ENCODE results near the gene NDFIP1. TPM values are rescaled to one million over a fixed set of nuclear protein-coding genes. Genes with fewer than 3 reads are reported as not detected.

The NDFIP1 gene
- total RNA-seq, 1 experiment from 2014 or later = 37.8 TPM

DNA sequence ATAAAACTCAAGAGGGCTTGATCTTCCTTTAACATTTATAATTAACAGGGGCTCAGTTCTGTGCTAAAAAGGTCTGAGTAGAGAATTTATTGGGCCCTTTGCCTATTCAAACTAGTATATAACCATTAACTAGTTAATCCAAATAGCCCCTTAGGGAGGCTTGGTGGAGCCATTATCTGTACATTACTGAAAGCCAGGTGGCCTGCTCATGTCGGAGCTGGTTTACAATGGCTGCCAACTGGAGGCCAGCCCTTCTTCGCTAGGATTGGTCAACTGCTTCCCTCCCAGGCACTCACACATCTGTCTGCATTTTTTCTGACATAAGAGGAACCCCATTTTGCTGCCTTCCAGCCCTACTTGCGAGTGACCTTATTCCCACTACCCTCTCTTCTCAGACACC, 30.4 kb upstream of the NDFIP1 start:
- DNase-seq (ENCODE audit: low read depth, low spot score) = no peak
- Histone ChIP-seq H3K9me2 (ENCODE audit: insufficient read depth) (no peaks in the 10 kb centered on the region), H3K9me3 (ENCODE audit: control insufficient read depth in 1 of 2, insufficient read depth in 1 of 2, low read depth in 1 of 2, low read length in 2 of 2) (no peaks in the 10 kb centered on the region), H3K9ac (ENCODE audit: low read length) (no peak overlapping the region), H3K4me2 (ENCODE audit: low read length) (no peak overlapping the region), H3K4me3 (replicated peaks in 1 of 2; ENCODE audit: low read depth in 1 of 2, low read length in 2 of 2) (no peak overlapping the region), H3K4me1 (ENCODE audit: control insufficient read depth in 1 of 2, insufficient read depth in 2 of 2, low read length in 2 of 2) (no peaks in the 10 kb centered on the region), H4K20me1 (ENCODE audit: insufficient read depth) (no peaks in the 10 kb centered on the region), H3K27me3 (ENCODE audit: insufficient read depth, low read length) (no peaks in the 10 kb centered on the region), H3K79me2 (ENCODE audit: insufficient read depth, low read length) (no peaks in the 10 kb centered on the region), H2AFZ (ENCODE audit: low read depth, low read length, poor library complexity, severe bottlenecking) (no peak overlapping the region), H3K36me3 (ENCODE audit: control insufficient read depth in 1 of 2, insufficient read depth in 2 of 2, low read length in 2 of 2) (no peaks in the 10 kb centered on the region), H3K27ac (ENCODE audit: low read depth, low read length) (no peak overlapping the region)
- intact Hi-C loops (cut with micrococcal nuclease) = no loop called here
- TF ChIP-seq SRF (IDR thresholded peaks at IDR 0.05; ENCODE audit: low read depth) (no peak), POLR2AphosphoS5 (IDR thresholded peaks at IDR 0.05; ENCODE audit: low read depth, low read length) (no peak), CEBPB (IDR thresholded peaks at IDR 0.05; ENCODE audit: low read depth) (no peak), EZH2 (IDR thresholded peaks at IDR 0.05) (no peak), FOSL1 (IDR thresholded peaks at IDR 0.05; ENCODE audit: low read depth) (no peak), ZNF274 (IDR thresholded peaks at IDR 0.05; ENCODE audit: low read depth, low read length) (no peak), SP1 (IDR thresholded peaks at IDR 0.05; ENCODE audit: low read depth) (no peak), EZH2phosphoT487 (IDR thresholded peaks at IDR 0.05; ENCODE audit: borderline replicate concordance) (no peak), CBX3 (IDR thresholded peaks at IDR 0.05; ENCODE audit: low read depth) (no peak), ZFX (IDR thresholded peaks at IDR 0.05) (no peak), TCF7L2 (IDR thresholded peaks at IDR 0.05; ENCODE audit: borderline replicate concordance, extremely low read depth, insufficient read depth, insufficient read length) (no peak), RAD21 (IDR thresholded peaks at IDR 0.05; ENCODE audit: low read depth) (no peak), POLR2A (IDR thresholded peaks at IDR 0.05; ENCODE audit: borderline replicate concordance, extremely low read depth, insufficient read depth, insufficient read length) (no peak)
- TF ChIP-seq, protein P1, sequence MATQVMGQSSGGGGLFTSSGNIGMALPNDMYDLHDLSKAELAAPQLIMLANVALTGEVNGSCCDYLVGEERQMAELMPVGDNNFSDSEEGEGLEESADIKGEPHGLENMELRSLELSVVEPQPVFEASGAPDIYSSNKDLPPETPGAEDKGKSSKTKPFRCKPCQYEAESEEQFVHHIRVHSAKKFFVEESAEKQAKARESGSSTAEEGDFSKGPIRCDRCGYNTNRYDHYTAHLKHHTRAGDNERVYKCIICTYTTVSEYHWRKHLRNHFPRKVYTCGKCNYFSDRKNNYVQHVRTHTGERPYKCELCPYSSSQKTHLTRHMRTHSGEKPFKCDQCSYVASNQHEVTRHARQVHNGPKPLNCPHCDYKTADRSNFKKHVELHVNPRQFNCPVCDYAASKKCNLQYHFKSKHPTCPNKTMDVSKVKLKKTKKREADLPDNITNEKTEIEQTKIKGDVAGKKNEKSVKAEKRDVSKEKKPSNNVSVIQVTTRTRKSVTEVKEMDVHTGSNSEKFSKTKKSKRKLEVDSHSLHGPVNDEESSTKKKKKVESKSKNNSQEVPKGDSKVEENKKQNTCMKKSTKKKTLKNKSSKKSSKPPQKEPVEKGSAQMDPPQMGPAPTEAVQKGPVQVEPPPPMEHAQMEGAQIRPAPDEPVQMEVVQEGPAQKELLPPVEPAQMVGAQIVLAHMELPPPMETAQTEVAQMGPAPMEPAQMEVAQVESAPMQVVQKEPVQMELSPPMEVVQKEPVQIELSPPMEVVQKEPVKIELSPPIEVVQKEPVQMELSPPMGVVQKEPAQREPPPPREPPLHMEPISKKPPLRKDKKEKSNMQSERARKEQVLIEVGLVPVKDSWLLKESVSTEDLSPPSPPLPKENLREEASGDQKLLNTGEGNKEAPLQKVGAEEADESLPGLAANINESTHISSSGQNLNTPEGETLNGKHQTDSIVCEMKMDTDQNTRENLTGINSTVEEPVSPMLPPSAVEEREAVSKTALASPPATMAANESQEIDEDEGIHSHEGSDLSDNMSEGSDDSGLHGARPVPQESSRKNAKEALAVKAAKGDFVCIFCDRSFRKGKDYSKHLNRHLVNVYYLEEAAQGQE (IDR thresholded peaks at IDR 0.05; ENCODE audit: low read depth) = no peak
- TF ChIP-seq, protein P2, sequence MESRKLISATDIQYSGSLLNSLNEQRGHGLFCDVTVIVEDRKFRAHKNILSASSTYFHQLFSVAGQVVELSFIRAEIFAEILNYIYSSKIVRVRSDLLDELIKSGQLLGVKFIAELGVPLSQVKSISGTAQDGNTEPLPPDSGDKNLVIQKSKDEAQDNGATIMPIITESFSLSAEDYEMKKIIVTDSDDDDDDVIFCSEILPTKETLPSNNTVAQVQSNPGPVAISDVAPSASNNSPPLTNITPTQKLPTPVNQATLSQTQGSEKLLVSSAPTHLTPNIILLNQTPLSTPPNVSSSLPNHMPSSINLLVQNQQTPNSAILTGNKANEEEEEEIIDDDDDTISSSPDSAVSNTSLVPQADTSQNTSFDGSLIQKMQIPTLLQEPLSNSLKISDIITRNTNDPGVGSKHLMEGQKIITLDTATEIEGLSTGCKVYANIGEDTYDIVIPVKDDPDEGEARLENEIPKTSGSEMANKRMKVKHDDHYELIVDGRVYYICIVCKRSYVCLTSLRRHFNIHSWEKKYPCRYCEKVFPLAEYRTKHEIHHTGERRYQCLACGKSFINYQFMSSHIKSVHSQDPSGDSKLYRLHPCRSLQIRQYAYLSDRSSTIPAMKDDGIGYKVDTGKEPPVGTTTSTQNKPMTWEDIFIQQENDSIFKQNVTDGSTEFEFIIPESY (IDR thresholded peaks at IDR 0.05; ENCODE audit: extremely low read depth, insufficient replicate concordance, low read length) = no peak
- CTCF ChIA-PET = no interaction called here
- no peak for ATAC-seq
- RAD21 ChIA-PET (ENCODE audit: low non-redundant PET in 1 of 2, low total read pairs in 2 of 2, uncharacterized antibody in 2 of 2, unreplicated experiment in 2 of 2) = no interaction called here
- POLR2A ChIA-PET = no interaction called here
- no TSS peak for BruUV-seq (replicated peaks)

All from HCT116 (cell line).